Measurements from ENCODE around the gene GUCY2D. TPM values are rescaled to one million over a fixed set of nuclear protein-coding genes. Genes with fewer than 3 reads are reported as not detected.

GUCY2D gene
- not detected for total RNA-seq

- TF ChIP-seq CTCF (IDR thresholded peaks at IDR 0.05; ENCODE audit: low read depth), result no peak
Observed at GRCh38 chr17:8001976-8002720, at the start of gene GUCY2D. Gene GUCY2D (plus strand): TSS chr17:8002615. CDS start chr17:8003048, 433 bp downstream.

DNA sequence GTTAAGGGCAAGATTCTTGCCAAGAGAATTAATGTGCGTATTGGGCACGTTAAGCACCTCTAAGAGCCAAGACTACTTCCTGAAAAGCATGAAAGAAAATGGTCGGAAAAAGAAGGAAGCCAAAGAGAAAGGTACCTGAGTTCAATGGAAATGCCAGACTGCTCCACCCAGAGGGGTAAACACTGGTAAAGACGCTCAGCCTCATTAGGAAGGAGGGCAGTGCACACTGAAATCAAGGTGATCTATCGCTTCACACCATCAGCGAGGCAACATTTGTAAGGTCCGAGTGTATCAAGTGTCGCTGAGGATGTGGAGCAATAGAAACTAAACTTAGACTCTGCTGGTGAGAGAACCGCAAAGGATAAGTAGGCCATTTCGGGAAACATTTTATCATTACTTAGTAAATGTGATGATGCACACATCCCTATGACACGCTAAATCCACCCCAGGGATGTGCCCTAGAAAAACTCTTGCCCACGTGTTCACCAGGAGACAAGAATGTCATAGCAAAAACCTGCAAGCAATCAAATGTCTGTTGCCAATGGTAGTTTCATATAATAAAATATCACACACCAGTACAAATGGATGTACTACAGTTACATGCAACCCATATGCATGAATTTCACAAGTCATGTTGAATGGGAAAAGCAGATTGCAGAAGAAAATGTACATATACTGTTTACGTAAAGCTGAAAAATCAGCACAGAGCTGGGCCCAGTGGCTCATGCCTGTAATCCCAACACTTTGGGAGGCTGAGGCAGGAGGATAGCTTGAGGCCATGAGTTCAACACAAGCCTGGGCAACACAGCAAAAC is 46.8 kb upstream of the GUCY2D start:
- no peak for TF ChIP-seq CTCF (IDR thresholded peaks at IDR 0.05; ENCODE audit: low read depth)

- TF ChIP-seq CTCF (IDR thresholded peaks at IDR 0.05; ENCODE audit: low read depth), result no peak
Observed at GRCh38 chr17:7956228-7956965, 46.0 kb upstream of the GUCY2D start.

DNA sequence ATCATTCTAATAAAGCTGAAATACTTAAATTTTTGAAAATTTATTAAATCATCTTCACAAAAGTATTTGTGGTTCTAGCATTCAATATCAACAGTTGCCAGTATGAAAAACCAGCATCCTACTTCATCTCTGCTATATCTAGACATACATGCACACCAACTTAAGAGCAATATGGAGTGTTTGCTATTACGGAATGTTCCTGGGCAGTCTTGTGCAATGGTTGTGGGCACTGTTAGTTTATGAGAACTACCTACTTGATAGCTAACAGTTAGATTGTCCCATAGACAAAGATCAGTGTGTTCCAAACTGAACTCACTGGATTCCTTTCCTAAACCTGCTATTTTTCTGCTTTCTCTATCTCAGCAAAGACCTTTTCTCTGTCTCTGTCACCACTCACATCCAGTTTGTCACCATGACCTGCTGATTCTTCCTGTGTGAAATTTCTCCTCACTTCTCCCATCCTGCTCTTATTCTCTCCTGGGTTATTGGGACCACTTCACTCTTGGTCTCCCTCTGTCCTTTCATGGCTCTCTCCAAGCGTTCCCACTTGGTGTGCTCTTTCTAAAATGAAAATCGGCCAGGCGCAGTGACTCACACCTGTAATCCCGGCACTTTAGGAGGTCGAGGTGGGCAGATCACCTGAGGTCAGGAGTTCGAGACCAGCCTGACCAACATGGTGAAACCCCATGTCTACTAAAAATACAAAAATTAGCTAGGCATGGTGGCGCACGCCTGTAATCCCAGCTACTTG is 42.7 kb upstream of the GUCY2D start:
- TF ChIP-seq CTCF (IDR thresholded peaks at IDR 0.05; ENCODE audit: low read depth), result no peak

DNA sequence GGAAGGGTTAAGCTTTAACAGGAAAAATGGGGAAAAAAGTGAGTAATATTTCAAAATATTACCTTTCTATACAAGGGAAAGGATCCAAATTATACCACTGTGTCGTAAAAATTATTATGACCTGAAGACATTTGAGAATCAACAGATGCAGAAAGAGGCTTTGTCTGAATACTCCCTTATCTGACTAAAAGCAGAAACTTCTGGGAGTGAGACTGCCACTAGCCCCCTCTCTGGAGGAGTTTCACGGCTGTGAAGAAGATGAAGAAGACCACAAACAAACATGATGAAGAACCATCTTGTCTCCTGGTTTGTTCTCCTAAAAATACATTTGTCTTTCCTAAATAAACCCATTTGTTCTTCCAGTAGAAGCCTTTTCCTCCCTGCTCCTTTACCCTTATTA is 41.0 kb upstream of the GUCY2D start:
- TF ChIP-seq CTCF (IDR thresholded peaks at IDR 0.05; ENCODE audit: low read depth), result no peak

DNA sequence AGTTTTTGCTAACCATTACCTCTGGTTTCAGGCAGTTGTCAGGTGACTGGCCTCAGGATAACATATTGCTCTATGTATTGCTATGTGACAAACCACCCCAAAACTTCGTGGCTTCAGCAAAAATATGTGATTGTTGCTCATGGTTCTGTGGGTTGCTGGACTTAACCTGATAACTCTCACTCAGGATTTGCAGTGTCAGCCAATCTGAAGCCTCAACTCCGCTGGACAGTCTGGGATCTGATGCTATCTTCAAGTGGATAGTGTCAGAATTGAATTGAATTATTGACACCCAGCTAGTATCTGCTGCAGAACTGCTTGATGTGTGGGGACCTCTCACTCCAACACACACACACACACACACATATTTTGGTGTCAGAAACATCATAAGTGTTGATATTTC is 34.7 kb upstream of the GUCY2D start:
- no peak for TF ChIP-seq CTCF (IDR thresholded peaks at IDR 0.05; ENCODE audit: low read depth)
